Gastroesophageal sphincter (tissue), 4 donors: ENCODE results near the gene TBCK. TPM values are rescaled to one million over a fixed set of nuclear protein-coding genes. Genes with fewer than 3 reads are reported as not detected.

Experiments used
- ATAC-seq: fragments of 150-250 bp; one replicate; pipeline ENCODE4 v1.9.1; 2016; ENCODE audit warnings: mild to moderate bottlenecking, moderate library complexity
- H3K27ac ChIP-seq, 4 donors: fragments of 200-600 bp; sonication (generic) in 3 of 4; 1 replicate in 3 of 4; 2 replicates in 1 of 4; pipeline ENCODE4 v1.5.1; 2016 to 2019
- H3K27me3 ChIP-seq: fragments of 200-600 bp; sonication (generic); one replicate; pipeline ENCODE4 v1.5.1; 2019
- H3K36me3 ChIP-seq, 2 donors: fragments of 200-600 bp; sonication (generic); one replicate each; pipeline ENCODE4 v1.5.1; 2019; ENCODE audit warnings: control low read depth in 1 of 2
- H3K4me1 ChIP-seq, 3 donors: fragments of 200-600 bp; sonication (generic); 1 replicate in 2 of 3; 2 replicates in 1 of 3; pipeline ENCODE4 v1.5.1; 2016 to 2019; ENCODE audit warnings: control low read depth in 2 of 3
- H3K4me3 ChIP-seq, 2 donors: fragments of 200-600 bp; sonication (generic); one replicate each; pipeline ENCODE4 v1.5.1; 2019; ENCODE audit warnings: mild to moderate bottlenecking in 1 of 2, moderate library complexity in 1 of 2
- H3K9me3 ChIP-seq, 3 donors: fragments of 200-600 bp; sonication (generic); one replicate each; pipeline ENCODE4 v1.5.1; 2017 to 2019; ENCODE audit warnings: control low read depth in 2 of 3
- CTCF ChIP-seq, 4 experiments: fragments of 200-600 bp in 2 of 4; fragments of 450-650 bp in 2 of 4; sonication (generic) in 1 of 4; IDR thresholded peaks; one replicate each; pipeline ENCODE4 v1.5.1; 2017 to 2019; ENCODE audit warnings: antibody characterized with exemption in 4 of 4, mild to moderate bottlenecking in 2 of 4, moderate library complexity in 2 of 4
- EP300 ChIP-seq: sonication (generic); formaldehyde crosslinking; IDR thresholded peaks from one replicate; pipeline ENCODE4 v1.6.1; 2017; ENCODE audit warnings: antibody characterized with exemption, mild to moderate bottlenecking
- POLR2A ChIP-seq, 2 donors: fragments of 450-650 bp; IDR thresholded peaks; one replicate each; pipeline ENCODE4 v1.6.1; 2017; ENCODE audit warnings: antibody characterized with exemption in 2 of 2, mild to moderate bottlenecking in 2 of 2, moderate library complexity in 1 of 2
- POLR2AphosphoS5 ChIP-seq: sonication (generic); formaldehyde crosslinking; IDR thresholded peaks from one replicate; pipeline ENCODE4 v1.6.1; 2017; ENCODE audit warnings: antibody characterized with exemption
- WGBS, 2 donors: methylation state at CpG; one replicate each; pipeline ENCODE4 v1.1.5; 2018; ENCODE audit warnings: low coverage in 1 of 2; 5-methylcytosine and 5-hydroxymethylcytosine counted together
- total RNA-seq, 4 donors: library from RNA; depleted of rRNA; stranded (reverse); fragments of >200 nt; gene quantifications; one replicate each; pipeline ENCODE4 v1.1.0, GENCODE V29; 2016

Gene TBCK
- 10 to 100 TPM; 18.9 to 42.0 (median 20.9) TPM for total RNA-seq

GRCh38 chr4:106315968-106316772 lies at the start of gene TBCK, which contains the start of gene AIMP1:
Gene TBCK (minus strand): TSS chr4:106316209. CDS start chr4:106308960, 7,249 bp downstream.
Gene AIMP1 (plus strand): TSS chr4:106316550. CDS start chr4:106325010, 8,460 bp downstream.
- Histone ChIP-seq H3K36me3 (peaks cover 0 to 9% of the 10 kb centered on the region in 2 donors), H3K9me3 (no peaks in the 10 kb centered on the region), H3K4me1 (peaks cover 7 to 64% (median 10%) of the 10 kb centered on the region in 3 donors), H3K4me3 (peak within 1 kb of the TSS; percentile 86 to 94), H3K27ac (peak within 1 kb of the TSS; percentile 93 to 95 (median 95)), H3K27me3 (no peaks in the 10 kb centered on the region)
- 0% methylated on average over 17 of the region's 44 CpGs; no CpG with 5 or more reads in 1 of the 2 donors for WGBS, 2 donors
- ATAC-seq = peak; percentile 97
- TF ChIP-seq EP300 = no peak
- peak; percentile 73 to 75 for TF ChIP-seq POLR2A (IDR thresholded peaks at IDR 0.05)
- TF ChIP-seq POLR2AphosphoS5 = peak; percentile 88
- no peak for TF ChIP-seq CTCF (IDR thresholded peaks at IDR 0.05)

- Histone ChIP-seq H3K27ac (no peak overlapping the region), H3K4me1 (peaks cover 0 to 6% (median 0%) of the 10 kb centered on the region in 3 donors), H3K27me3 (no peaks in the 10 kb centered on the region), H3K9me3 (no peaks in the 10 kb centered on the region), H3K4me3 (no peak overlapping the region), H3K36me3 (no peaks in the 10 kb centered on the region)
- TF ChIP-seq CTCF (IDR thresholded peaks at IDR 0.05) (no peak), POLR2AphosphoS5 (no peak), EP300 (no peak), POLR2A (IDR thresholded peaks at IDR 0.05) (no peak)
- peak; percentile 82 for ATAC-seq
- 89% methylated on average over 1 of the region's 1 CpG; no CpG with 5 or more reads in 1 of the 2 donors for WGBS, 2 donors
Measured at GRCh38 chr4:106365613-106366012, 49.6 kb upstream of the TBCK start.

- TF ChIP-seq POLR2A (IDR thresholded peaks at IDR 0.05) = no peak
- no peak for TF ChIP-seq CTCF (IDR thresholded peaks at IDR 0.05)
- no peak for TF ChIP-seq EP300
- TF ChIP-seq POLR2AphosphoS5 = no peak
- Histone ChIP-seq H3K27me3 (no peaks in the 10 kb centered on the region), H3K27ac (no peak overlapping the region), H3K4me1 (peaks cover 0 to 6% (median 0%) of the 10 kb centered on the region in 3 donors), H3K4me3 (no peak overlapping the region), H3K9me3 (no peaks in the 10 kb centered on the region), H3K36me3 (no peaks in the 10 kb centered on the region)
- 80% methylated on average over 1 of the region's 1 CpG; no CpG with 5 or more reads in 1 of the 2 donors for WGBS, 2 donors
- no peak for ATAC-seq
Measured at GRCh38 chr4:106364282-106364681, 48.3 kb upstream of the TBCK start.

- TF ChIP-seq CTCF (IDR thresholded peaks at IDR 0.05) = no peak
- TF ChIP-seq POLR2AphosphoS5 = no peak
- TF ChIP-seq POLR2A (IDR thresholded peaks at IDR 0.05) = no peak
- TF ChIP-seq EP300 = no peak
- H3K27me3 ChIP-seq = no peaks in the 10 kb centered on the region
- H3K4me1 ChIP-seq = peaks cover 0 to 6% (median 0%) of the 10 kb centered on the region in 3 donors
- H3K4me3 ChIP-seq = no peak overlapping the region
- no peak for ATAC-seq
- H3K36me3 ChIP-seq = no peaks in the 10 kb centered on the region
- 59 to 61% methylated on average over 3 of the region's 3 CpGs for WGBS, 2 donors
- no peaks in the 10 kb centered on the region for H3K9me3 ChIP-seq
- H3K27ac ChIP-seq = no peak overlapping the region
Measured at GRCh38 chr4:106362086-106362825, 46.2 kb upstream of the TBCK start.
